ENCODE data around the gene LSM3.
"Not testable (repeated sequence)": the region's sequence is repeated elsewhere in the genome, so short reads cannot be mapped to it uniquely, and the experiment has no call there.

LSM3 gene

DNA sequence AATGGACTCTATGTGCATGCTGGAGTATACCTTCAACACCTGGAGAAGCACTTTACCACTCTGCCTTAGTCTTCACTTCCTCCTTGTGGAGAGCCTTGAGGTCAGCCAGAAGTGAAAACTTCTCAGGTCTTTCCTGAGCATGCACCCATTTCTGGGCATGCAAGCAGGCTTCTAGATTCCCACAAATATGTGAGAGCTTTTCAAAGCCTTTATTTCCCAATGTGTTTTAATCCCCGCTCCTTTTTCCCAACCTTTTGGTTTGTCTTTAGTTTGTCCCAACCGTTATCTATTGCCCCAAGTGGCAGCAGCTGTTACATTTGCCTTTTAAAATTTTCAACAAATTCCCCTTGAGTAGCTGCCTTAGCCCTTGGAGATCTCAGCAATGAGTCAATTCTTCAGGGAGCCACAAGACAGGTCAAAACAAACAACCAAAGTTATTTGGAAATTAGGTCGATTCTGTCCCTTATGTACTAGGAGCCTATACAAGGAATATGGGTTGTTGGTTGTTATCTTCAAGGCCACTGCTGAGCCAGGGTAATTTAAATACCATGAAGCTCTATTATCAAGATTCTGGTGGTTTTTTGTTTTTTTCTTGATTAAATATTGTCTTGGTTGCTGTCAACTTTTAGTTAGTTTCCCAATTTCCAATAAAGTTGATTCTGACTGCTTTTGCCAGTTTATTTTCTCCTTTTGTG is 44.4 kb downstream of the LSM3 start:
- DNase-seq = no peak

DNA sequence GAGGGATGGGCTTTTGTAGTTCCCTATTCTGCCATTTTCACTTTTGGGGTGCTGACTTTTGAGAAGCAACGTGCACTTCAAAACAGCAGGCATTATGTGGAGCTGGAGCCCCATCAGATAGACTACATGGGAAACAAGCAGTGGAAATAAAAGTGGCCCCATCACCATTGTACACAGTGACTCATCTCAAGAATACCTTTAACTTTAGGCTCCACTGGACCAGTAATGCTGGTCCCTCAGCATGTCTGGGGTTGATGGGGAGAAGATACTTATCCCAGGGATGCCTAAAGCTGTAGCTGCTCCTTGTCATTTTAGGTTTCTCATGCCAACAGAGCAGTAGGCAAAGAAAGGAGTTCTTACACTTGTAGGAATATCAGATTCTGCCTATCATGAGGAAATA is 45.0 kb downstream of the LSM3 start:
- no peak for DNase-seq

GRCh38 chr3:14224895-14225294 is 46.3 kb downstream of the LSM3 start:
- DNase-seq = no peak

DNA sequence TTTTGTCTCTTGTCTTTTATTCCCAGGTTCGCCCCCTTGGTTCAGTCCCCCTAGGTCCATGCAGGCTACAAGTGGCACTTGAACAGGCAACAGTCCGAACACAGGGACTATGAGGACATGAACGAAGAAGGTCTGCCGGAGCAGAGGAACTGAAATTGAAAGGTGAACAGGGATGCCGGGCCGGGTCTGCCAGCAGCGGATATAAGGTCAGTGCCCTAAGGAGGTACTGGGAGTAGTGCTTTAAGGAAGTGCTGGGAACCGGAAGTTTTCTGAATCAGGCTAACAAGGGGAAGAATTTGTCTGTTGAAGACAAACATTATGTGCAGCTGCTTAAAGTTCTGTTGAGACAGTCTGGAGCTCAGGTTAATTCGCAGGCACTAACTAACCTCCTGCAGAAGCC is 46.8 kb downstream of the LSM3 start:
- no peak for DNase-seq

DNA sequence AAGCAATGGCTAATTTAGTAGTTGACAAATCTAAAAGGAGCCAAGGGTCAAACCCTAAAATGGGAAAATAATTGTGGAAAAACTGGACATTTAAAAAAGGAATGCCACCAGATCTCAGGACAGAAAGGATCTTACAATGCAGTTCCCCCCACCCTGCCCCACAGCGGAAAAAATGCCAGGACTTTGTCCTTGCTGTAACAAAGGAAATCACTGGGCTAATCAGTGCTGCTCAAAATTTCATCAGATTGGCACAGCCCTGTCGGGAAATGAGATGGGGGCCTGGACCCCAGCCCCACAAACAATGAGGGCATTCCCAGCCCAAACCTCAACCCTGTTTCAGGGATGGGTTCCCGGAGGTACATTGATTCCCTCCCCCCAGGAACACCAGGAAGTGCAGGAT is 47.7 kb downstream of the LSM3 start:
- DNase-seq = not testable (repeated sequence)

DNA sequence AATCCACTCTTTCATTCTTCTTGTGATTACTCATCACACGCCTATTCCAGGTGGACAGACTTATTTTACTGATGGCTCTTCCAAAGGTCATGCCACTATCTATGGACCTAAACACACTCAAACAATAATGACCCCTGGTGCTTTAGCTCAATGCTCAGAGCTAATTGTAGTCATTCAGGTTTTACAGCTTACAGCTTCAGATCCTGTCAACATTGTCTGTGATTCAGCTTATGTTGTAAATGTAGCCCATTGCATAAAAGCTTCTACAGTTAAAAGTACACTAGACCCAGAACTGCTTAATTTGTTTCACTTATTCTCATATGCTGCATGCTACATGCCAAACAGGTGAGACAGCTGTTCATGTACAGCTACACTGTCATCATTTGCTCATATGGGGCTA is 49.2 kb downstream of the LSM3 start:
- DNase-seq = no peak

- DNase-seq = no peak
Measured at GRCh38 chr3:14228681-14229470, 50.3 kb downstream of the LSM3 start.

GRCh38 chr3:14229695-14230094 is 51.1 kb downstream of the LSM3 start:
- DNase-seq = not testable (repeated sequence)

GRCh38 chr3:14230729-14231128 is 52.1 kb downstream of the LSM3 start:
- no peak for DNase-seq

GRCh38 chr3:14231145-14231990 is 52.8 kb downstream of the LSM3 start:
- no peak for DNase-seq

GRCh38 chr3:14231998-14232501 is 53.4 kb downstream of the LSM3 start:
- no peak for DNase-seq

DNA sequence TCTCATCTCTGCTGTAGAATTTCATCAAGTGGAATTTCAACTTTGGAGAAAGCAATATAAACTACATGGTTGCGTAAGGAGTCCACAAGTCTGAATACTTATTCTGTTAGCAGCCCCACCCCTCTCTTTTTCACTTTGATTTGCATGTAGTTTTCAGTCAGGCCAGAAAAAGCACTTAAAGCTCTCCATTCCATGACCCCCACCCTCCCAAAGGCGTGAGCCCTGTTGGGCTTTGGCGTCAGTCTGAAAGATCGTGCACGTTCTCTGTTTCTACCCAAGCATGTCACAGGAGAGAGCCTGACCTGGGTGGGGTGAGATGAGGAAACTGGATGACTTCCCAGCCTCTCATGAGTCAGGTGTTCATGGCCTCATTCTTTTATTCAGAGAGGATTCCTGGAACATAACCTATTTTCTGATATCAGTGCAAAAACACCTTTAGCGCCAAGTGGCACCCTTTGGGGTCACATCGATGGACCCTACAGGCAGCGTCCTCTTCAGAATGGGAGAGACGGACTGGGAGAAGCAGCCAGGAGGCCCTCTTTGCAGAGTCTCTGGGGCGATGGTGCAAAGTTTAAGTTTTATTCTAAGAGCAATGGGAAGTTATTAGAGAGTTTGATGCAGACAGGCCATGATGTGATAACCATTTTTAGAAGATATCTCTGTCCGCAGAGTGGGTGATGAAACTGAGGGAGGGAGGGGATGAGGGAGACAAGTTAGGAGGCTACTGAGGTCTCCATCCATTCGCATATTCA is 55.8 kb downstream of the LSM3 start:
- no peak for DNase-seq

DNA sequence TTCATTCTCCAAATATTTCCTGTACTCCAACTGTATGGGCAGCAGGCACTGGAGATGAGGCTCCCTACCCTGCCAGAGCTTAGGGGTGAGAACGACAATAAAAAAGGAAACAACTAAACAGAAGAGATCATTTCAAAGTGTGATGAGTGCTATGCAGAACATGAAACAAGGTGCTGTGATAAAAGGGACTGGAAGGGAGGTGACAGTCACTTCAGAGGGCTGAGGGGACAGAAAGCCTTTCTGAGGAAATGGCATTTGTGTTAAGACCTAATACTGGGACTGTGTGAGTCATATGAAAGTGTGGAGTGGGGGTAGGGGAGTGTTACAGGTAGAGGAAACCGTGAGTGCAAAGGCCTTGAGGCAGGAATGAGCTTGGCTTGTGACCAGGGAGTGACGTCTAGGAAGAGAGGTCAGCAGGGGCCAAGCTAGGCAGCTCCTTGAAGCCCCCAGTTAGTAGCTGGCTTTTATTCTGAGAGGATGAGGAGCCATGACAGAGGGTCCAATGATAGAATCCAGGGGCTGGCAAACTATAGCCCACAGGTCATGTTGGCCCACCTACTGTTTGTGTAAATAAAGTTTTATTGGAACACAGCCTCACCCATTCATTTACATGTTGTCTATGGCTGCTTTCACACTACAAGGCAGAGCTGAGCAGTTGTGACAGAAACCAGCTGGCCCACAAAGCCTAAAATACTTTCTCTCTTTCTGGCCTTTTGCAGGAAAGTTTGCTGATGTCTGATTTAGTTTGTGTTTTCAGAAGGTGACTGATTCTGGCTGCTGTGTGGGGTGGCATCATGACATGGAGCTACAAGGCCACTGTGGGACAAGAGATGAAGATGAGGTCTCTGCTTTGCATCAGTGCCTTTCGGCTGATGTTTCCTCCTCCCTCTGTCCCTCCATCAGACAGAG is 56.6 kb downstream of the LSM3 start:
- no peak for DNase-seq

GRCh38 chr3:14235912-14236295 is 57.3 kb downstream of the LSM3 start:
- DNase-seq = no peak

DNA sequence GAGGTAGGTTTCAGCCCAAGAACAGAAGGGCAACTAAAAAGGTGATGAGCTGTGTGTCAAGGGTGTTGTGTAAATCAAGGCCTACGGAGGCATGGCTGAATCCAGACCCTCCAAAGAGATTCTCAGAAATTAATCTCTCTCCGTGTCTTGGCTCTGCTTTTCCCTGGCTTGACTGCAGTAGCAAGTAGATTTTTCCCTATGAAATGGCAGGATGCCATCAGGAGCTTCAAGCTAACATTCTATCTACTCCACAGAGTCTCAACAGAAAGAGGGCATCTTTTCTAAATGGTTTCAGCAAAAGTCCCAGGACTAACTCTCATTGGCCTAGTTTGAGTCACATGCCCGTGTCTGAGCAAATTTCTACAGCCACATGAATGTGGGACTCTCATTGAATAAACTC is 58.3 kb downstream of the LSM3 start:
- no peak for DNase-seq

- no peak for DNase-seq
Measured at GRCh38 chr3:14237457-14237856, 58.8 kb downstream of the LSM3 start.

DNA sequence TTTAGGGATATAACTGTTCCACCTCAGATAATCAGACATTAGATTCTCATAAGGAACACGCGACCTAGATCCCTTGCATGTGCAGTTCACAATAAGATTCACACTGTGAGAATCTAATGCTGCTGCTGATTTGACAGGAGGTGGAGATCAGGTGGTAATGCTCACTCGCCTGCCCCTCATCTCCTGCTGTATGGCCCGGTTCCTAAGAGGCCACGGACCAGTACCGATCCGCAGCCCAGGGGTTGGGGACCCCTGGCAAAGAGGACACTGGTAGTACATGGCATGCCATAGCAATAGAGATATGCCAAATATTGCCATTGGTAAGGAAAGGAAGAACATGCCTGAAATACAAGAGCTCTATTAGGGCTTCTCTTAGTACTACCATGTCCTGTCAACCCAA is 59.7 kb downstream of the LSM3 start:
- no peak for DNase-seq

DNA sequence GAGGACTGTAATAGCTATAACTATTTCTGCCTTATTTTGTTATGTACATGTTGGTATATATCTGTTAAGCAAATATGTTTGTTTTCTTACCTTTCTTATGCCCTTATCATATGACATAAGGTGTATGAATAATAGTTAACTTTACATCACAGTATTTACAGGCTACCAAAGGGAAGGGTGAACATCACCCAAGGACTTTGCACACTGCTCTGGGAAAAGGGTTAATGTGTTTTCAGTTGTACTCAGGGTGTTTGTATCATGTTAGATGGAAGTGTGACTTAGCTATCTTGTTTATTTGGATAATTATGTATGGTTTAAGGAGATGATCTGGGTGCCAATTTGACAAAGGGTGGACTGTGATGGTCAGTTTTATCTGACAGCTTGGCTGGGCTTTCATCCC is 60.3 kb downstream of the LSM3 start:
- no peak for DNase-seq

DNA sequence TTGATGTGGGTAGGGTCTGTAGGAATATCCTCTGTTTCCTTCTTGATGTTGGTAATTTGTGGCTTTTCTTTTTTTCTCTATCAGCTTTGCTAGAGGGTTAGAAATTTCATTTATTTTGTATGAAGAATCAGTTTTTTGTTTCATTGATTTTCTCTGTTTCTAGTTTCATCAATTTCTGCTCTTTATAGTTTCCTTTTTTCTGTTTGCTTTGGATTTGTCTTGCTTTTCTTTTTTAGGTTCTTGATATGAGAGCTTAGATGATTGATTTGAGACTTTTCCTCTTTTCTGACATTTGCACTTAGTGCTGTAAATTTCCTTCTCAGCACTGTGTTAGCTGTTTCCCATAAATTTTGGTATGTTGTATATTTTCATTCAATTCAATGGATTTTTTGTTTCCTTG is 61.3 kb downstream of the LSM3 start:
- no peak for DNase-seq

GRCh38 chr3:14240366-14240765 is 61.7 kb downstream of the LSM3 start:
- DNase-seq = no peak

DNA sequence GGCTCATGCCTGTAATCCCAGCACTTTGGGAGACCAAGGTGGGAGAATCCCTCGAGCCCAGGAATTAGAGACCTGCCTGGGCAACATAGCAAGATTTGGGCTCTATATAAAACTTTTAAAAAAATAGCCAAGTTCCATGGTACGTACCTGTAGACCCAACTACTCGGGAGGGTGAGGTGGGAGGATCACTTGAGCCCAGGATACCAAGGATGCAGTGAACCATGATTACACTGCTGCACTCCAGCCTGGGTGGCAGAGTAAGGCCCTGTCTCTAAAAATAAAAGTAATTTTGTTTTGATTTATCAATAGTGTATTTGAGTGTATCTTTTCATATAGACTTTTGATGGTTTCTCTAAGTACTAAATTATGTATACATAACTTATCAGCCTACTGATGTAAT is 63.1 kb downstream of the LSM3 start:
- DNase-seq = no peak

Data from CD4-positive, alpha-beta T cell treated with Interleukin-21 for 1 hour (primary cell).